Spinal cord (tissue), 10 donors: ENCODE results near the gene BOLA1. TPM values are rescaled to one million over a fixed set of nuclear protein-coding genes. Genes with fewer than 3 reads are reported as not detected.
"Not testable (repeated sequence)": the region's sequence is repeated elsewhere in the genome, so short reads cannot be mapped to it uniquely, and the experiment has no call there.

ENCODE experiments used
- DNase-seq, 6 donors: peaks; one replicate each; pipeline versions ENCODE4 v3.0.0 to v3.0.0-alpha.2; 2013 to 2015; ENCODE audit warnings: low spot score in 6 of 6, low read depth in 4 of 6
- H3K27ac ChIP-seq: one replicate; pipeline ENCODE4 v1.5.1; 2013; ENCODE audit warnings: low read depth, low read length, control low read depth
- H3K27me3 ChIP-seq: one replicate; pipeline ENCODE4 v1.6.1; 2013; ENCODE audit warnings: low read length; ENCODE audit not compliant: control insufficient read depth, insufficient read depth
- H3K36me3 ChIP-seq: one replicate; pipeline ENCODE4 v1.6.1; 2013; ENCODE audit warnings: low read length; ENCODE audit not compliant: control insufficient read depth, insufficient read depth
- H3K4me1 ChIP-seq: one replicate; pipeline ENCODE4 v1.6.1; 2013; ENCODE audit warnings: low read length; ENCODE audit not compliant: control insufficient read depth, insufficient read depth
- H3K4me3 ChIP-seq: one replicate; pipeline ENCODE4 v1.5.1; 2013; ENCODE audit warnings: low read depth, low read length, control low read depth
- H3K9me3 ChIP-seq: one replicate; pipeline ENCODE4 v1.6.1; 2013; ENCODE audit warnings: low read length; ENCODE audit not compliant: control insufficient read depth, insufficient read depth
- WGBS: methylation state at CpG from one replicate; pipeline ENCODE4 v1.1.5; 2013; ENCODE audit warnings: missing lambda C conversion rate; ENCODE audit not compliant: insufficient coverage; 5-methylcytosine and 5-hydroxymethylcytosine counted together
- polyA plus RNA-seq, 2 donors: library from polyadenylated mRNA; unstranded; fragments of 120-200 nt; gene quantifications; one replicate each; pipeline ENCODE4 v1.2.1, GENCODE V29; 2013; ENCODE audit not compliant: insufficient read length in 2 of 2
- total RNA-seq, 2 donors: library from RNA; depleted of rRNA in 1 of 2; stranded (reverse); fragments of 120-200 nt in 1 of 2; fragments of >200 nt in 1 of 2; gene quantifications; one replicate each; pipeline versions ENCODE4 v1.2.3 to v1.2.4, GENCODE V29; 2013 to 2014
- donor health status: healthy.

Gene BOLA1
- total and polyA plus RNA-seq, 4 donors, result 10.7 to 31.0 (median 24.9) TPM

DNA sequence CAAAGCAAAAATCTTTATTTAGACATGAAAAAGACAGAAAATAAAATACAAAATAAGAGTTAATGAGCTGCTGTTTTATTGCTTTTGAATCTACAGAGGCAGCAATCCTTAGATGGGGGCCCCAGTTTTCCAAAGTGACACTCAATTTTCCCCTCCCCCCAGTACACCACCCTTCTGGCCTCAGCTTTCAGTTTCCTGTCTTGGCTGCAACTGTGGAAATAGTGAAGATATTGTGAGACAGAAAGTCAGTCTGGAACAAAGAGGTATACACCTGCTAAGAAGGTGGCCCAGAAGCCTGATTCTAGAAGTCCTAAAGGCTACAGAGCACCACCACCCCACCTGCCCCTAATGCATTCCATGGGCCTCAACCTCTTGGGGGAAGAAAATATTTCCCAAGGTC, 38.4 kb downstream of the BOLA1 start:
- Histone ChIP-seq H3K9me3 (no peaks in the 10 kb centered on the region), H3K36me3 (peaks cover 9% of the 10 kb centered on the region), H3K27me3 (no peaks in the 10 kb centered on the region), H3K27ac (no peak overlapping the region), H3K4me1 (peaks cover 16% of the 10 kb centered on the region), H3K4me3 (no peak overlapping the region)
- DNase-seq, result no peak

- WGBS, result no CpG with 5 or more reads among the region's 13 CpGs
- not testable (repeated sequence) for H3K27me3 ChIP-seq, H3K9me3 ChIP-seq, H3K4me3 ChIP-seq, H3K36me3 ChIP-seq, DNase-seq
- Histone ChIP-seq H3K27ac (peak overlapping the region; percentile 51), H3K4me1 (peaks cover 16% of the 10 kb centered on the region)
Observed at GRCh38 chr1:149938668-149939003, 39.3 kb downstream of the BOLA1 start.

DNA sequence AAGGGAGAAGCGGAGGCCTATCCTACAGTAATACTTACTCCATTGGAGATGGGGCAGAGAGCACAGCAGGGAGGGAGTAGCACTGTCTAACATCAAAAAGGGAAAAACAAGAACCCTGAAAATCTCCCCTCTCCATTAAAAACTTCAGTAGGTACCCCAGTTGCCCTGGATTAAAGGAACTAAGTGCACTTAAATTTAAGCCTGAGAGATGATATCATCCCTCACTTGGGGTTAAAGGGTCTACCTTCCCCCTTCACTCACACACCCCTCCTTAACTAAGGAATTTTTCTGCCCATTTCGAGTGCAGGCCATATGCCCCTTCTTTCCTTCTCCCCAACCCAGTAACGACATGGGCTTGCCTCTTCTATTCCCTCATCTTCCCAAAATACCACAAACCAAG, 41.1 kb downstream of the BOLA1 start:
- Histone ChIP-seq H3K9me3 (no peaks in the 10 kb centered on the region), H3K4me3 (no peak overlapping the region), H3K27me3 (no peaks in the 10 kb centered on the region), H3K36me3 (peaks cover 19% of the 10 kb centered on the region), H3K4me1 (peaks cover 16% of the 10 kb centered on the region), H3K27ac (no peak overlapping the region)
- DNase-seq, result no peak
- 82% methylated on average over 2 of the region's 3 CpGs for WGBS

DNA sequence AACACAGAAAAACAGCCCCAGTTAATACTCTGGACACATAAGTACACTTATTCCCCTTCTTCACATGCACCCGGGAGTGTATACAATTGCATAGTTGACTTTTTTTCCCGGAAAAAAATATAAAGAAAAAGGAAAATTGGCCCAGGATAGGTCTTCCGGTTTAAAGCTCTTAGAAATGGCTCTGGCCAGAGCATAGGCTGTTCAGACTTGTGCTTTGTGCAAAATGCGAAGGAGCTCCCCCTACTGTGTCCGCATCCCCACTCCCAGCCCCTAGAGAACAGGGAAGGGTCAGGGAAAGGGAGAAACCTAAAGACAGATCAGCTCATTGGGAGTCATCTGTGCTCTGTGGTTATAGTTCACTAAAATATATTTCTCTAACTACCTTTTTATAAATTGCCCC, 42.8 kb downstream of the BOLA1 start:
- peak in 2 of 6 donors; percentile 64 to 67 for DNase-seq
- Histone ChIP-seq H3K27ac (no peak overlapping the region), H3K36me3 (peaks cover 27% of the 10 kb centered on the region), H3K27me3 (no peaks in the 10 kb centered on the region), H3K4me1 (peaks cover 4% of the 10 kb centered on the region), H3K9me3 (no peaks in the 10 kb centered on the region), H3K4me3 (no peak overlapping the region)
- 86% methylated on average over 1 of the region's 5 CpGs for WGBS

DNA sequence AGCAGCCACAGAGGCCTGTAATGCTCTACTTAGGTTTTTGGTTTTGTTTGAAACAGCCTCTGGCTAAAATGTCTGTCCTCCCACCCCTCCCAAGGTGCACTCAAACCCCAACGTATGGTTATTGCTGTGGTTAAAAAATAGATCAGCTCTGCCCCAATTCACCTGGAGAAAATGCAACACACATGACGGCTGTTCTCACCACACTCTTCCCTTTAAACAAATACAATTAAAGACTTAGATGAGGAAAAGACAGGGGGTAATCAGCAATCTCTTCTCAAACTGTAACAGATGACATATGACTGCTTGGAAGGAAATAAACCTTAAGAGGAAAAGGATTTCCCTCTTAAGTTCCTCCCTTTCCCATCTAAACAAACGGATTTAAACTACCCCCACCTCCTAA, 43.5 kb downstream of the BOLA1 start:
- DNase-seq, result no peak
- Histone ChIP-seq H3K27me3 (no peaks in the 10 kb centered on the region), H3K36me3 (peaks cover 30% of the 10 kb centered on the region), H3K9me3 (no peaks in the 10 kb centered on the region), H3K27ac (no peak overlapping the region), H3K4me1 (peaks cover under 1% of the 10 kb centered on the region), H3K4me3 (no peak overlapping the region)
- 36% methylated on average over 1 of the region's 3 CpGs for WGBS

- Histone ChIP-seq H3K27ac (no peak overlapping the region), H3K4me3 (no peak overlapping the region)
Observed at GRCh38 chr1:149945206-149945605, 45.8 kb downstream of the BOLA1 start.

DNA sequence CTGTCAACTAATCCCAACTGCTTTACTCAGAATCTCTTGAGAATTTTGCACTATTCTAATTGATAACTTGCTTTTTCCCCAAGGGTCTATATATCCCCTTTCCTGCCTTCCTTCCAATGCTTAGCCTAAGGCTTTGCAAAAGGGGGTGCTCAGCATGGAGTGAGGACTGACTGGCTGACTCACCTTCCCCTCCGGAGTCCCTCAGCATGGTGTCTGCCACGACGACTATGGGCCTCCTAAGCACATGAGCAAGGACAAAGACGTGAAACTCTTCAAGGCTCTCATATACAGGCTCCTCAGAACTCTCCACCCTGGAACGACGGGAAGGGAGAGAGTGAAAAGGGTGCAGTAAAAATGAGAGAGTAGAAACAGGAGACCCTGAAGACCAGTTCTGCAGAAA, 50.5 kb downstream of the BOLA1 start:
- peaks cover 26% of the 10 kb centered on the region for H3K36me3 ChIP-seq
- no peaks in the 10 kb centered on the region for H3K9me3 ChIP-seq
- DNase-seq, result no peak
- H3K27ac ChIP-seq, result no peak overlapping the region
- H3K4me3 ChIP-seq, result no peak overlapping the region
- H3K27me3 ChIP-seq, result no peaks in the 10 kb centered on the region
- WGBS, result no CpG with 5 or more reads among the region's 6 CpGs
- no peaks in the 10 kb centered on the region for H3K4me1 ChIP-seq

More at GRCh38 chr1:149945206-149945605, 45.8 kb downstream of the BOLA1 start:
- WGBS, result 93% methylated on average over 3 of the region's 4 CpGs
- H3K4me1 ChIP-seq, result no peaks in the 10 kb centered on the region
- peaks cover 42% of the 10 kb centered on the region for H3K36me3 ChIP-seq
- H3K27me3 ChIP-seq, result no peaks in the 10 kb centered on the region
- DNase-seq, result no peak
- H3K9me3 ChIP-seq, result no peaks in the 10 kb centered on the region

Other genes with a start within 250 kb of the BOLA1 start
- 10 to 100 TPM; 13.8 to 18.2 TPM for gene FCGR1A, start 116.9 kb upstream of the BOLA1 start, total RNA-seq
- 10 to 100 TPM; 15.3 to 24.0 TPM for gene FCGR1A, start 116.9 kb upstream of the BOLA1 start, polyA plus RNA-seq
- gene SV2A, start 18.3 kb downstream of the BOLA1 start, total RNA-seq, result 10 to 100 TPM; 31.3 to 90.7 TPM
- gene SV2A, start 18.3 kb downstream of the BOLA1 start, polyA plus RNA-seq, result 100 to 1,000 TPM; 155 to 172 TPM
- 10 to 100 TPM; 11.2 to 11.9 TPM for gene SF3B4, start 28.2 kb downstream of the BOLA1 start, total RNA-seq
- 10 to 100 TPM; 56.8 to 58.9 TPM for gene SF3B4, start 28.2 kb downstream of the BOLA1 start, polyA plus RNA-seq
- 1 to 10 TPM; 6.3 to 7.9 TPM for gene MTMR11, start 37.3 kb downstream of the BOLA1 start, total RNA-seq
- 10 to 100 TPM; 19.2 to 20.8 TPM for gene MTMR11, start 37.3 kb downstream of the BOLA1 start, polyA plus RNA-seq
- 10 to 100 TPM; 15.2 to 17.2 TPM for gene OTUD7B, start 111.2 kb downstream of the BOLA1 start, total RNA-seq
- gene OTUD7B, start 111.2 kb downstream of the BOLA1 start, polyA plus RNA-seq, result 10 to 100 TPM; 14.4 to 14.5 TPM
- 100 to 1,000 TPM in 1 of 2 donors, 10 to 100 TPM in 1; 67.4 to 102 TPM for gene VPS45, start 168.2 kb downstream of the BOLA1 start, total RNA-seq
- 10 to 100 TPM; 75.8 to 78.8 TPM for gene VPS45, start 168.2 kb downstream of the BOLA1 start, polyA plus RNA-seq